ENCODE results near the gene MMP7.

The MMP7 gene

GRCh38 chr11:102494216-102494615, 36.3 kb downstream of the MMP7 start:
- no peak for DNase-seq (ENCODE audit: low read depth, low spot score)

GRCh38 chr11:102493524-102493923, 37.0 kb downstream of the MMP7 start:
- no peak for DNase-seq (ENCODE audit: low read depth, low spot score)

GRCh38 chr11:102491969-102492368, 38.6 kb downstream of the MMP7 start:
- DNase-seq (ENCODE audit: low read depth, low spot score), result no peak

- DNase-seq (ENCODE audit: low read depth, low spot score), result no peak
Measured at GRCh38 chr11:102489186-102490145, 41.1 kb downstream of the MMP7 start.

GRCh38 chr11:102488208-102488607, 42.3 kb downstream of the MMP7 start:
- DNase-seq (ENCODE audit: low read depth, low spot score), result no peak

- DNase-seq (ENCODE audit: low read depth, low spot score), result no peak
Measured at GRCh38 chr11:102487214-102487613, 43.3 kb downstream of the MMP7 start.

- DNase-seq (ENCODE audit: low read depth, low spot score), result no peak
Measured at GRCh38 chr11:102486584-102486983, 44.0 kb downstream of the MMP7 start.

GRCh38 chr11:102485095-102485722, 45.3 kb downstream of the MMP7 start:
- DNase-seq (ENCODE audit: low read depth, low spot score), result no peak

- DNase-seq (ENCODE audit: low read depth, low spot score), result no peak
Measured at GRCh38 chr11:102482433-102482832, 48.1 kb downstream of the MMP7 start.

GRCh38 chr11:102479733-102480132, 50.8 kb downstream of the MMP7 start:
- no peak for DNase-seq (ENCODE audit: low read depth, low spot score)

GRCh38 chr11:102478673-102479299, 51.8 kb downstream of the MMP7 start:
- DNase-seq (ENCODE audit: low read depth, low spot score), result no peak

GRCh38 chr11:102476812-102477211, 53.7 kb downstream of the MMP7 start:
- no peak for DNase-seq (ENCODE audit: low read depth, low spot score)

- no peak for DNase-seq (ENCODE audit: low read depth, low spot score)
Measured at GRCh38 chr11:102476069-102476468, 54.5 kb downstream of the MMP7 start.

- no peak for DNase-seq (ENCODE audit: low read depth, low spot score)
Measured at GRCh38 chr11:102473543-102473942, 57.0 kb downstream of the MMP7 start.

- DNase-seq (ENCODE audit: low read depth, low spot score), result no peak
Measured at GRCh38 chr11:102472127-102472526, 58.4 kb downstream of the MMP7 start.

- DNase-seq (ENCODE audit: low read depth, low spot score), result no peak
Measured at GRCh38 chr11:102471474-102471873, 59.1 kb downstream of the MMP7 start.
